IMR-90 (cell line): Measurements from ENCODE around the gene TSKU. TPM values are rescaled to one million over a fixed set of nuclear protein-coding genes. Genes with fewer than 3 reads are reported as not detected.

Experiments
- ATAC-seq: fragments of 200-7000 bp; cut with Tn5 transposase; 2 replicates; pipeline ENCODE4 v1.9.1; 2020; ENCODE audit warnings: low read depth, mild to moderate bottlenecking, moderate library complexity
- BruUV-seq: library from RNA; stranded (reverse); fragments of 400-500 nt; replicated peaks from 2 replicates; lab custom pipeline; 2021; lab: Mats Ljungman, UMichigan
- CTCF ChIA-PET: fragments of 300-600 bp; formaldehyde crosslinking; extraction: SDS; loops from one replicate; lab custom pipeline; 2021; ENCODE audit warnings: antibody characterized with exemption; lab: Yijun Ruan, JAX
- POLR2A ChIA-PET: fragments of 300-600 bp; sonication (Branson Sonifier 250); formaldehyde crosslinking; loops from one replicate; lab custom pipeline; 2022; ENCODE audit warnings: antibody characterized with exemption; ENCODE audit not compliant: unreplicated experiment; lab: Charles Lee
- DNase-seq: peaks from one replicate; pipeline ENCODE4 v3.0.0; 2013
- H2AFZ ChIP-seq: replicated peaks from 2 replicates; pipeline ENCODE3; 2013; ENCODE audit warnings: low read length, mild to moderate bottlenecking; ENCODE audit not compliant: poor library complexity
- H2AK5ac ChIP-seq: 2 replicates; pipeline ENCODE4 v1.6.1; 2013; ENCODE audit warnings: low read depth, low read length, inconsistent platforms
- H2AK9ac ChIP-seq: replicated peaks from 2 replicates; pipeline ENCODE3; 2013; ENCODE audit warnings: mild to moderate bottlenecking, low read depth, low read length, moderate library complexity; ENCODE audit not compliant: poor library complexity
- H2BK120ac ChIP-seq: 2 replicates; pipeline ENCODE4 v1.6.1; 2013; ENCODE audit warnings: low read depth, low read length, inconsistent platforms
- H2BK15ac ChIP-seq: 3 replicates; pipeline ENCODE4 v1.6.1; 2013; ENCODE audit warnings: low read depth, low read length, inconsistent platforms
- H2BK20ac ChIP-seq: 2 replicates; pipeline ENCODE4 v1.6.1; 2013; ENCODE audit warnings: low read depth, mild to moderate bottlenecking, inconsistent platforms, low read length, moderate library complexity
- H2BK5ac ChIP-seq: 2 replicates; pipeline ENCODE4 v1.6.1; 2013; ENCODE audit warnings: mild to moderate bottlenecking, low read depth, low read length, inconsistent platforms; ENCODE audit not compliant: poor library complexity, severe bottlenecking
- H3K14ac ChIP-seq: replicated peaks from 2 replicates; pipeline ENCODE4 v1.6.1; 2013; ENCODE audit warnings: low read depth, low read length, inconsistent platforms
- H3K18ac ChIP-seq: 2 replicates; pipeline ENCODE4 v1.6.1; 2013; ENCODE audit warnings: low read depth, low read length, control low read depth
- H3K23ac ChIP-seq: 2 replicates; pipeline ENCODE4 v1.6.1; 2013; ENCODE audit warnings: low read depth, low read length, inconsistent platforms
- H3K27ac ChIP-seq: 2 replicates; pipeline ENCODE4 v1.5.1; 2013; ENCODE audit warnings: mild to moderate bottlenecking, control low read depth, low read length; ENCODE audit not compliant: insufficient read depth
- H3K27me3 ChIP-seq: 2 replicates; pipeline ENCODE4 v1.6.1; 2013; ENCODE audit warnings: low read length; ENCODE audit not compliant: control insufficient read depth, insufficient read depth
- H3K36me3 ChIP-seq: 2 replicates; pipeline ENCODE4 v1.6.1; 2013; ENCODE audit warnings: low read length, mixed read lengths; ENCODE audit not compliant: control insufficient read depth, insufficient read depth
- H3K4ac ChIP-seq: 2 replicates; pipeline ENCODE4 v1.6.1; 2013; ENCODE audit warnings: low read depth, low read length, inconsistent platforms
- H3K4me1 ChIP-seq: 2 replicates; pipeline ENCODE4 v1.6.1; 2013; ENCODE audit warnings: low read length, mixed read lengths; ENCODE audit not compliant: control insufficient read depth, insufficient read depth
- H3K4me2 ChIP-seq: 2 replicates; pipeline ENCODE4 v1.6.1; 2013; ENCODE audit warnings: low read depth, mild to moderate bottlenecking, control low read depth, low read length, moderate library complexity
- H3K4me3 ChIP-seq: 2 replicates; pipeline ENCODE4 v1.5.1; 2013; ENCODE audit warnings: low read depth, mild to moderate bottlenecking, control low read depth, low read length, moderate library complexity; ENCODE audit not compliant: insufficient read depth
- H3K56ac ChIP-seq: 2 replicates; pipeline ENCODE4 v1.6.1; 2013; ENCODE audit warnings: low read length, inconsistent platforms; ENCODE audit not compliant: insufficient read depth; ENCODE audit errors: extremely low read depth
- H3K79me1 ChIP-seq, 2 experiments: 2 replicates each; pipeline ENCODE4 v1.6.1; 2013; ENCODE audit warnings: low read length in 2 of 2, inconsistent platforms in 1 of 2, low read depth in 1 of 2
- H3K9ac ChIP-seq: 2 replicates; pipeline ENCODE4 v1.6.1; 2013; ENCODE audit warnings: low read depth, low read length, control low read depth
- H3K9me1 ChIP-seq: 2 replicates; pipeline ENCODE4 v1.6.1; 2013; ENCODE audit warnings: low read length, inconsistent platforms; ENCODE audit not compliant: insufficient read depth
- H3K9me3 ChIP-seq: 2 replicates; pipeline ENCODE4 v1.6.1; 2013; ENCODE audit warnings: low read length; ENCODE audit not compliant: control insufficient read depth, insufficient read depth
- H4K20me1 ChIP-seq: 2 replicates; pipeline ENCODE4 v1.6.1; 2013; ENCODE audit warnings: low read length, inconsistent platforms; ENCODE audit not compliant: insufficient read depth
- H4K5ac ChIP-seq: 2 replicates; pipeline ENCODE4 v1.6.1; 2013; ENCODE audit warnings: mild to moderate bottlenecking, low read depth, low read length, control low read depth
- H4K8ac ChIP-seq, 2 experiments: 2 replicates each; pipeline ENCODE4 v1.6.1; 2013; ENCODE audit warnings: low read depth in 2 of 2, low read length in 2 of 2, control low read depth in 1 of 2, inconsistent platforms in 1 of 2
- H4K91ac ChIP-seq: 2 replicates; pipeline ENCODE4 v1.6.1; 2013; ENCODE audit warnings: low read depth, low read length, inconsistent platforms; ENCODE audit not compliant: insufficient read depth
- BHLHE40 ChIP-seq: fragments of 150-350 bp; IDR thresholded peaks from 2 replicates; pipeline ENCODE4 v1.6.1; 2016; ENCODE audit warnings: mild to moderate bottlenecking, low read depth, low read length
- CEBPB ChIP-seq: IDR thresholded peaks from 2 replicates; pipeline ENCODE4 v1.6.1; 2012; ENCODE audit warnings: low read depth, low read length, improper control_type of control experiment
- CHD1 ChIP-seq: IDR thresholded peaks from 2 replicates; pipeline ENCODE4 v1.6.1; 2012; ENCODE audit warnings: low read depth, low read length, improper control_type of control experiment
- FOS ChIP-seq: fragments of 150-350 bp; IDR thresholded peaks from 2 replicates; pipeline ENCODE4 v1.6.1; 2016; ENCODE audit warnings: low read depth, low read length
- MAFK ChIP-seq: IDR thresholded peaks from 2 replicates; pipeline ENCODE4 v1.6.1; 2012; ENCODE audit warnings: low read depth, low read length, improper control_type of control experiment
- MAZ ChIP-seq: IDR thresholded peaks from 2 replicates; pipeline ENCODE4 v1.6.1; 2012; ENCODE audit warnings: low read depth, mild to moderate bottlenecking, low read length, improper control_type of control experiment, moderate library complexity, borderline replicate concordance
- NFE2L2 ChIP-seq: fragments of 150-350 bp; IDR thresholded peaks from 2 replicates; pipeline ENCODE4 v1.6.1; 2016; ENCODE audit warnings: low read depth, mild to moderate bottlenecking, low read length
- POLR2A ChIP-seq: IDR thresholded peaks from 2 replicates; pipeline ENCODE4 v1.6.1; 2012; ENCODE audit warnings: mild to moderate bottlenecking, low read depth, low read length
- RAD21 ChIP-seq: IDR thresholded peaks from 2 replicates; pipeline ENCODE4 v1.6.1; 2012; ENCODE audit warnings: low read length, improper control_type of control experiment
- RCOR1 ChIP-seq: IDR thresholded peaks from 2 replicates; pipeline ENCODE4 v1.6.1; 2012; ENCODE audit warnings: mild to moderate bottlenecking, low read length, improper control_type of control experiment; ENCODE audit not compliant: insufficient replicate concordance
- RFX5 ChIP-seq: IDR thresholded peaks from 2 replicates; pipeline ENCODE4 v1.8.0; 2012; ENCODE audit warnings: low read depth, mild to moderate bottlenecking, low read length, moderate library complexity
- SMC3 ChIP-seq: fragments of 150-350 bp; IDR thresholded peaks from 2 replicates; pipeline ENCODE4 v1.6.1; 2016; ENCODE audit warnings: low read depth, mild to moderate bottlenecking, antibody characterized with exemption, low read length, moderate library complexity
- WGBS, 2 experiments: methylation state at CpG; one replicate each; pipeline versions ENCODE4 v1.1.5 to v1.1.7; 2013; ENCODE audit warnings: missing lambda C conversion rate in 2 of 2; ENCODE audit not compliant: insufficient read length in 1 of 2; ENCODE audit errors: extremely low coverage in 2 of 2; 5-methylcytosine and 5-hydroxymethylcytosine counted together
- dilution Hi-C: fragments of 300-500 bp; cut with HindIII; formaldehyde crosslinking; loops from one replicate; pipeline ENCODE4 v1.14.3; 2018; ENCODE audit warnings: low sequenced_read_pairs; ENCODE audit not compliant: unreplicated experiment
- in situ Hi-C: fragments of 300-500 bp; cut with MboI; formaldehyde crosslinking; loops from 3 replicates; pipeline ENCODE4 v1.14.3; 2019; ENCODE audit warnings: low sequenced_read_pairs, inconsistent platforms, mixed read lengths
- intact Hi-C: fragments of 100-400 bp; cut with micrococcal nuclease; formaldehyde crosslinking; loops from 2 replicates; pipeline ENCODE4 v1.10.0; 2022
- polyA plus RNA-seq, 3 experiments: library from polyadenylated mRNA; depleted of rRNA; stranded (reverse); fragments of >200 nt; gene quantifications; 2 replicates each; pipeline ENCODE4 v1.2.3, GENCODE V29; 2012; ENCODE audit warnings: low replicate concordance in 1 of 3
- total RNA-seq: library from RNA; depleted of rRNA; stranded (reverse); fragments of >200 nt; gene quantifications from 2 replicates; pipeline ENCODE4 v1.2.3, GENCODE V29; 2012
- TF ChIP-seq, protein P1 (sequence below): fragments of 150-350 bp; IDR thresholded peaks from 2 replicates; pipeline ENCODE4 v1.6.1; 2017; ENCODE audit warnings: mild to moderate bottlenecking, antibody characterized with exemption, low read length, low read depth

TSKU gene
- total and polyA plus RNA-seq, 2 of the 4 experiments (the other 2 are of a cell fraction): 6.8 to 26.6 TPM

- H3K56ac ChIP-seq: no peak overlapping the region
- H3K36me3 ChIP-seq: no peaks in the 10 kb centered on the region
- no peak overlapping the region for H3K27ac ChIP-seq
- peaks cover 40% of the 10 kb centered on the region for H3K27me3 ChIP-seq
- no peak overlapping the region for H2BK20ac ChIP-seq
- no peak overlapping the region for H3K23ac ChIP-seq
- no peak overlapping the region for H2AK5ac ChIP-seq
- H3K18ac ChIP-seq: no peak overlapping the region
- no peaks in the 10 kb centered on the region; the same call in 1 of the 2 replicates for H3K4me1 ChIP-seq
- H3K4me2 ChIP-seq: no peak overlapping the region
- intact Hi-C loops (no loop called here), in situ Hi-C loops (loop anchor here (25.0 kb wide), 1 partner anchor 292 kb away; the partner anchor contains the start of gene B3GNT6), dilution Hi-C loops (no loop called here)
- no peak overlapping the region for H2AK9ac ChIP-seq
- H3K79me1 ChIP-seq: no peaks in the 10 kb centered on the region
- no peak overlapping the region for H4K91ac ChIP-seq
- WGBS, 2 experiments: 76% methylated on average over 3 of the region's 4 CpGs; no CpG with 5 or more reads in 1 of the 2 experiments
- POLR2A ChIA-PET: no interaction called here
- DNase-seq (no peak), ATAC-seq (no peak)
- no peaks in the 10 kb centered on the region for H3K9me1 ChIP-seq
- no peak overlapping the region for H3K14ac ChIP-seq
- H2BK120ac ChIP-seq: no peak overlapping the region
- H4K20me1 ChIP-seq: no peaks in the 10 kb centered on the region; the same call in 1 of the 2 replicates
- no peak overlapping the region for H2AFZ ChIP-seq
- H3K9me3 ChIP-seq: no peaks in the 10 kb centered on the region
- H2BK5ac ChIP-seq: no peak overlapping the region
- no peak overlapping the region for H4K5ac ChIP-seq
- CTCF ChIA-PET: no interaction called here
- no TSS peak for BruUV-seq
- no peak overlapping the region for H2BK15ac ChIP-seq
- H3K9ac ChIP-seq: no peak overlapping the region
- H3K4me3 ChIP-seq: no peak overlapping the region
- H3K4ac ChIP-seq: no peak overlapping the region
- TF ChIP-seq RAD21 (no peak), BHLHE40 (no peak), RFX5 (no peak), CEBPB (no peak), RCOR1 (no peak), CHD1 (no peak), NFE2L2 (no peak), MAZ (no peak), SMC3 (no peak), MAFK (no peak), FOS (no peak), POLR2A (no peak)
- TF ChIP-seq, protein P1, sequence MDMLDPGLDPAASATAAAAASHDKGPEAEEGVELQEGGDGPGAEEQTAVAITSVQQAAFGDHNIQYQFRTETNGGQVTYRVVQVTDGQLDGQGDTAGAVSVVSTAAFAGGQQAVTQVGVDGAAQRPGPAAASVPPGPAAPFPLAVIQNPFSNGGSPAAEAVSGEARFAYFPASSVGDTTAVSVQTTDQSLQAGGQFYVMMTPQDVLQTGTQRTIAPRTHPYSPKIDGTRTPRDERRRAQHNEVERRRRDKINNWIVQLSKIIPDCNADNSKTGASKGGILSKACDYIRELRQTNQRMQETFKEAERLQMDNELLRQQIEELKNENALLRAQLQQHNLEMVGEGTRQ: no peak
- H4K8ac ChIP-seq: no peak overlapping the region
Observed at GRCh38 chr11:76745044-76745376, 38.1 kb upstream of the TSKU start.
